Measurements from ENCODE around the gene CPE.

CPE gene

DNA sequence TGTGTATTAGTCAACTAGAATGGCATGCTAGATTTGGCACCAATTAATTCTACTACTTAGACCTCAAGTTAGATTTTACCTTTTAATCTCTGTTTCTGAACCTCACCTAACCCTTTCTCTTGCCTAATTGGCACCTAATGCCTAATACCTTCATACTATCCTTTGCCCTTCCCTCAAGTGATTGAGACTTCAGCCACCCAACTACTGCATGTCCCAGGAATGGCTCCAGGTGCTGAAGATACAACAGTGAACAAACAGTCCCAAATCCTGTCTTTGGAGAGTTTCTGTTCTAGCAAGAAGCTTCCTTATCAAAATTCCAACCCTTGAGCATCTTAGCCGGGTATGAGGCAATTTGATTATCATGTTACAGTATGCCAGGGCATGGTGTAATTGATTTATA lies 139.9 kb downstream of the CPE start:
- Histone ChIP-seq H3F3A (ENCODE audit: low read depth) (no peaks in the 10 kb centered on the region), H3K4me1 (ENCODE audit: insufficient read depth, low read length, poor library complexity, severe bottlenecking) (no peaks in the 10 kb centered on the region), H3K27me3 (ENCODE audit: insufficient read depth, low read length, poor library complexity, severe bottlenecking) (no peaks in the 10 kb centered on the region), H4K20me1 (ENCODE audit: insufficient read depth, low read length, poor library complexity, severe bottlenecking) (no peaks in the 10 kb centered on the region), H3K4me3 (ENCODE audit: low read length, poor library complexity, severe bottlenecking) (no peak overlapping the region), H3K9me2 (replicated peaks; ENCODE audit: low read depth, low read length) (no peaks in the 10 kb centered on the region), H2AFZ (ENCODE audit: low read length) (no peak overlapping the region), H3K9ac (ENCODE audit: low read depth, low read length, poor library complexity, severe bottlenecking) (no peak overlapping the region), H3K79me2 (ENCODE audit: insufficient read depth, low read length) (no peaks in the 10 kb centered on the region), H3K36me3 (ENCODE audit: insufficient read depth, low read length) (no peaks in the 10 kb centered on the region), H3K9me3 (ENCODE audit: insufficient read depth, low read depth, low read length) (no peaks in the 10 kb centered on the region), H3K4me2 (ENCODE audit: low read depth, low read length, poor library complexity, severe bottlenecking) (no peak overlapping the region)
- TF ChIP-seq, protein P1, sequence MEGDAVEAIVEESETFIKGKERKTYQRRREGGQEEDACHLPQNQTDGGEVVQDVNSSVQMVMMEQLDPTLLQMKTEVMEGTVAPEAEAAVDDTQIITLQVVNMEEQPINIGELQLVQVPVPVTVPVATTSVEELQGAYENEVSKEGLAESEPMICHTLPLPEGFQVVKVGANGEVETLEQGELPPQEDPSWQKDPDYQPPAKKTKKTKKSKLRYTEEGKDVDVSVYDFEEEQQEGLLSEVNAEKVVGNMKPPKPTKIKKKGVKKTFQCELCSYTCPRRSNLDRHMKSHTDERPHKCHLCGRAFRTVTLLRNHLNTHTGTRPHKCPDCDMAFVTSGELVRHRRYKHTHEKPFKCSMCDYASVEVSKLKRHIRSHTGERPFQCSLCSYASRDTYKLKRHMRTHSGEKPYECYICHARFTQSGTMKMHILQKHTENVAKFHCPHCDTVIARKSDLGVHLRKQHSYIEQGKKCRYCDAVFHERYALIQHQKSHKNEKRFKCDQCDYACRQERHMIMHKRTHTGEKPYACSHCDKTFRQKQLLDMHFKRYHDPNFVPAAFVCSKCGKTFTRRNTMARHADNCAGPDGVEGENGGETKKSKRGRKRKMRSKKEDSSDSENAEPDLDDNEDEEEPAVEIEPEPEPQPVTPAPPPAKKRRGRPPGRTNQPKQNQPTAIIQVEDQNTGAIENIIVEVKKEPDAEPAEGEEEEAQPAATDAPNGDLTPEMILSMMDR (conservative IDR thresholded peaks at IDR 0.05; ENCODE audit: low read length) = no peak
- no peak for TF ChIP-seq EZH2phosphoT487 (IDR thresholded peaks at IDR 0.05; ENCODE audit: borderline replicate concordance)

GRCh38 chr4:165519591-165519990 lies 140.8 kb downstream of the CPE start:
- Histone ChIP-seq H2AFZ (ENCODE audit: low read length) (no peak overlapping the region), H3F3A (ENCODE audit: low read depth) (no peaks in the 10 kb centered on the region), H3K4me1 (ENCODE audit: insufficient read depth, low read length, poor library complexity, severe bottlenecking) (no peaks in the 10 kb centered on the region), H3K27me3 (ENCODE audit: insufficient read depth, low read length, poor library complexity, severe bottlenecking) (no peaks in the 10 kb centered on the region), H4K20me1 (ENCODE audit: insufficient read depth, low read length, poor library complexity, severe bottlenecking) (no peaks in the 10 kb centered on the region), H3K9ac (ENCODE audit: low read depth, low read length, poor library complexity, severe bottlenecking) (no peak overlapping the region), H3K36me3 (ENCODE audit: insufficient read depth, low read length) (no peaks in the 10 kb centered on the region), H3K4me3 (ENCODE audit: low read length, poor library complexity, severe bottlenecking) (no peak overlapping the region), H3K79me2 (ENCODE audit: insufficient read depth, low read length) (no peaks in the 10 kb centered on the region), H3K9me2 (replicated peaks; ENCODE audit: low read depth, low read length) (no peaks in the 10 kb centered on the region), H3K4me2 (ENCODE audit: low read depth, low read length, poor library complexity, severe bottlenecking) (no peak overlapping the region), H3K9me3 (ENCODE audit: insufficient read depth, low read depth, low read length) (no peaks in the 10 kb centered on the region)
- TF ChIP-seq, protein P1 (conservative IDR thresholded peaks at IDR 0.05; ENCODE audit: low read length) = no peak
- TF ChIP-seq EZH2phosphoT487 (IDR thresholded peaks at IDR 0.05; ENCODE audit: borderline replicate concordance) = no peak

DNA sequence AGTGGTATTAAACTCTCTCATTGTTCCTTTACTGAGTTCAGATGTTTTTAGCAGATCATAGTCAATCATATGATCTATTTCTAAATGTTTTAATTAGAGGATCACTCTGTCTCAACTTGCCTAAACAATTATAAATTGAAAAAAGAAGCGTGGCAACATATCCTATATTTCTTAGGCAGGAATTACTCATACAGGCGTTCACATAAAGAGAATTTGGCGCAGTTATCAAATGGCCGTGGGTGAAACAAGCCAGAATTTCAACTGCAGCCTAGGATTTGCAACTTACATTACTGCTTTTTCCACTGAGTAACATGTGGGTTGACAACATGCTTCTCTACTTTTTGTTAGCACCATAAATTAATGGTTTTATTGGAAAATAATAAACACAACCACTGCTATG lies 141.3 kb downstream of the CPE start:
- Histone ChIP-seq H3K27me3 (ENCODE audit: insufficient read depth, low read length, poor library complexity, severe bottlenecking) (no peaks in the 10 kb centered on the region), H3K9ac (ENCODE audit: low read depth, low read length, poor library complexity, severe bottlenecking) (no peak overlapping the region), H3K79me2 (ENCODE audit: insufficient read depth, low read length) (no peaks in the 10 kb centered on the region), H4K20me1 (ENCODE audit: insufficient read depth, low read length, poor library complexity, severe bottlenecking) (no peaks in the 10 kb centered on the region), H3F3A (ENCODE audit: low read depth) (no peaks in the 10 kb centered on the region), H3K36me3 (ENCODE audit: insufficient read depth, low read length) (no peaks in the 10 kb centered on the region), H3K4me2 (ENCODE audit: low read depth, low read length, poor library complexity, severe bottlenecking) (no peak overlapping the region), H3K4me1 (ENCODE audit: insufficient read depth, low read length, poor library complexity, severe bottlenecking) (no peaks in the 10 kb centered on the region), H3K9me2 (replicated peaks; ENCODE audit: low read depth, low read length) (no peaks in the 10 kb centered on the region), H2AFZ (ENCODE audit: low read length) (no peak overlapping the region), H3K9me3 (ENCODE audit: insufficient read depth, low read depth, low read length) (no peaks in the 10 kb centered on the region), H3K4me3 (ENCODE audit: low read length, poor library complexity, severe bottlenecking) (no peak overlapping the region)
- TF ChIP-seq, protein P1 (conservative IDR thresholded peaks at IDR 0.05; ENCODE audit: low read length) = no peak
- TF ChIP-seq EZH2phosphoT487 (IDR thresholded peaks at IDR 0.05; ENCODE audit: borderline replicate concordance) = no peak

Data from Loucy (cell line).